Measurements from ENCODE around the gene MPND.

MPND gene

GRCh38 chr19:4379383-4380253, 36.3 kb downstream of the MPND start:
- no peak for DNase-seq (ENCODE audit: low spot score)

- no peak for DNase-seq (ENCODE audit: low spot score)
Measured at GRCh38 chr19:4380254-4380727, 36.9 kb downstream of the MPND start.

- DNase-seq (ENCODE audit: low spot score), result no peak
Measured at GRCh38 chr19:4385291-4386040, 42.1 kb downstream of the MPND start.

- no peak for DNase-seq (ENCODE audit: low spot score)
Measured at GRCh38 chr19:4386041-4386782, 42.9 kb downstream of the MPND start.

GRCh38 chr19:4388337-4389063, 45.1 kb downstream of the MPND start:
- no peak for DNase-seq (ENCODE audit: low spot score)

GRCh38 chr19:4389064-4389375, 45.7 kb downstream of the MPND start:
- DNase-seq (ENCODE audit: low spot score), result no peak

- DNase-seq (ENCODE audit: low spot score), result no peak
Measured at GRCh38 chr19:4389511-4390016, 46.2 kb downstream of the MPND start.

- DNase-seq (ENCODE audit: low spot score), result no peak
Measured at GRCh38 chr19:4390017-4390566, 46.7 kb downstream of the MPND start.

- DNase-seq (ENCODE audit: low spot score), result peak; percentile 67
Measured at GRCh38 chr19:4390567-4391305, 47.4 kb downstream of the MPND start.

GRCh38 chr19:4391306-4391693, 47.9 kb downstream of the MPND start:
- no peak for DNase-seq (ENCODE audit: low spot score)

GRCh38 chr19:4391701-4392483, 48.5 kb downstream of the MPND start:
- DNase-seq (ENCODE audit: low spot score), result no peak

- no peak for DNase-seq (ENCODE audit: low spot score)
Measured at GRCh38 chr19:4393947-4394590, 50.7 kb downstream of the MPND start.

GRCh38 chr19:4396949-4397783, 53.8 kb downstream of the MPND start:
- DNase-seq (ENCODE audit: low spot score), result no peak

- DNase-seq (ENCODE audit: low spot score), result no peak
Measured at GRCh38 chr19:4399812-4400134, 56.4 kb downstream of the MPND start.

- DNase-seq (ENCODE audit: low spot score), result peak; percentile 86
Measured at GRCh38 chr19:4400135-4400936, 57.0 kb downstream of the MPND start, which contains the start of gene SH3GL1. TSS of gene SH3GL1 (minus strand) at chr19:4400547. CDS start at chr19:4400368, 179 bp downstream.

GRCh38 chr19:4401769-4402170, 58.4 kb downstream of the MPND start:
- DNase-seq (ENCODE audit: low spot score), result no peak

- peak; percentile 99 for DNase-seq (ENCODE audit: low spot score)
Measured at GRCh38 chr19:4402171-4403004, 59.0 kb downstream of the MPND start, which contains the start of gene CHAF1A. TSS of gene CHAF1A (plus strand) at chr19:4402640. CDS start at chr19:4402763, 123 bp downstream.
